IMR-90 (cell line): ENCODE measurements around the gene PLCB2. TPM values are rescaled to one million over a fixed set of nuclear protein-coding genes. Genes with fewer than 3 reads are reported as not detected.

ENCODE experiments used
- ATAC-seq: fragments of 200-7000 bp; cut with Tn5 transposase; 2 replicates; pipeline ENCODE4 v1.9.1; 2020; ENCODE audit warnings: low read depth, mild to moderate bottlenecking, moderate library complexity
- BruUV-seq: library from RNA; stranded (reverse); fragments of 400-500 nt; replicated peaks from 2 replicates; lab custom pipeline; 2021; lab: Mats Ljungman, UMichigan
- CTCF ChIA-PET: fragments of 300-600 bp; formaldehyde crosslinking; extraction: SDS; loops from one replicate; lab custom pipeline; 2021; ENCODE audit warnings: antibody characterized with exemption; lab: Yijun Ruan, JAX
- POLR2A ChIA-PET: fragments of 300-600 bp; sonication (Branson Sonifier 250); formaldehyde crosslinking; loops from one replicate; lab custom pipeline; 2022; ENCODE audit warnings: antibody characterized with exemption; ENCODE audit not compliant: unreplicated experiment; lab: Charles Lee
- DNase-seq: peaks from one replicate; pipeline ENCODE4 v3.0.0; 2013
- H2AFZ ChIP-seq: replicated peaks from 2 replicates; pipeline ENCODE3; 2013; ENCODE audit warnings: low read length, mild to moderate bottlenecking; ENCODE audit not compliant: poor library complexity
- H2AK5ac ChIP-seq: 2 replicates; pipeline ENCODE4 v1.6.1; 2013; ENCODE audit warnings: low read depth, low read length, inconsistent platforms
- H2AK9ac ChIP-seq: replicated peaks from 2 replicates; pipeline ENCODE3; 2013; ENCODE audit warnings: mild to moderate bottlenecking, low read depth, low read length, moderate library complexity; ENCODE audit not compliant: poor library complexity
- H2BK120ac ChIP-seq: 2 replicates; pipeline ENCODE4 v1.6.1; 2013; ENCODE audit warnings: low read depth, low read length, inconsistent platforms
- H2BK15ac ChIP-seq: 3 replicates; pipeline ENCODE4 v1.6.1; 2013; ENCODE audit warnings: low read depth, low read length, inconsistent platforms
- H2BK20ac ChIP-seq: 2 replicates; pipeline ENCODE4 v1.6.1; 2013; ENCODE audit warnings: low read depth, mild to moderate bottlenecking, inconsistent platforms, low read length, moderate library complexity
- H2BK5ac ChIP-seq: 2 replicates; pipeline ENCODE4 v1.6.1; 2013; ENCODE audit warnings: mild to moderate bottlenecking, low read depth, low read length, inconsistent platforms; ENCODE audit not compliant: poor library complexity, severe bottlenecking
- H3K14ac ChIP-seq: replicated peaks from 2 replicates; pipeline ENCODE4 v1.6.1; 2013; ENCODE audit warnings: low read depth, low read length, inconsistent platforms
- H3K18ac ChIP-seq: 2 replicates; pipeline ENCODE4 v1.6.1; 2013; ENCODE audit warnings: low read depth, low read length, control low read depth
- H3K23ac ChIP-seq: 2 replicates; pipeline ENCODE4 v1.6.1; 2013; ENCODE audit warnings: low read depth, low read length, inconsistent platforms
- H3K27ac ChIP-seq: 2 replicates; pipeline ENCODE4 v1.5.1; 2013; ENCODE audit warnings: mild to moderate bottlenecking, control low read depth, low read length; ENCODE audit not compliant: insufficient read depth
- H3K27me3 ChIP-seq: 2 replicates; pipeline ENCODE4 v1.6.1; 2013; ENCODE audit warnings: low read length; ENCODE audit not compliant: control insufficient read depth, insufficient read depth
- H3K36me3 ChIP-seq: 2 replicates; pipeline ENCODE4 v1.6.1; 2013; ENCODE audit warnings: low read length, mixed read lengths; ENCODE audit not compliant: control insufficient read depth, insufficient read depth
- H3K4ac ChIP-seq: 2 replicates; pipeline ENCODE4 v1.6.1; 2013; ENCODE audit warnings: low read depth, low read length, inconsistent platforms
- H3K4me1 ChIP-seq: 2 replicates; pipeline ENCODE4 v1.6.1; 2013; ENCODE audit warnings: low read length, mixed read lengths; ENCODE audit not compliant: control insufficient read depth, insufficient read depth
- H3K4me2 ChIP-seq: 2 replicates; pipeline ENCODE4 v1.6.1; 2013; ENCODE audit warnings: low read depth, mild to moderate bottlenecking, control low read depth, low read length, moderate library complexity
- H3K4me3 ChIP-seq: 2 replicates; pipeline ENCODE4 v1.5.1; 2013; ENCODE audit warnings: low read depth, mild to moderate bottlenecking, control low read depth, low read length, moderate library complexity; ENCODE audit not compliant: insufficient read depth
- H3K56ac ChIP-seq: 2 replicates; pipeline ENCODE4 v1.6.1; 2013; ENCODE audit warnings: low read length, inconsistent platforms; ENCODE audit not compliant: insufficient read depth; ENCODE audit errors: extremely low read depth
- H3K79me1 ChIP-seq, 2 experiments: 2 replicates each; pipeline ENCODE4 v1.6.1; 2013; ENCODE audit warnings: low read length in 2 of 2, inconsistent platforms in 1 of 2, low read depth in 1 of 2
- H3K9ac ChIP-seq: 2 replicates; pipeline ENCODE4 v1.6.1; 2013; ENCODE audit warnings: low read depth, low read length, control low read depth
- H3K9me1 ChIP-seq: 2 replicates; pipeline ENCODE4 v1.6.1; 2013; ENCODE audit warnings: low read length, inconsistent platforms; ENCODE audit not compliant: insufficient read depth
- H3K9me3 ChIP-seq: 2 replicates; pipeline ENCODE4 v1.6.1; 2013; ENCODE audit warnings: low read length; ENCODE audit not compliant: control insufficient read depth, insufficient read depth
- H4K20me1 ChIP-seq: 2 replicates; pipeline ENCODE4 v1.6.1; 2013; ENCODE audit warnings: low read length, inconsistent platforms; ENCODE audit not compliant: insufficient read depth
- H4K5ac ChIP-seq: 2 replicates; pipeline ENCODE4 v1.6.1; 2013; ENCODE audit warnings: mild to moderate bottlenecking, low read depth, low read length, control low read depth
- H4K8ac ChIP-seq, 2 experiments: 2 replicates each; pipeline ENCODE4 v1.6.1; 2013; ENCODE audit warnings: low read depth in 2 of 2, low read length in 2 of 2, control low read depth in 1 of 2, inconsistent platforms in 1 of 2
- H4K91ac ChIP-seq: 2 replicates; pipeline ENCODE4 v1.6.1; 2013; ENCODE audit warnings: low read depth, low read length, inconsistent platforms; ENCODE audit not compliant: insufficient read depth
- CEBPB ChIP-seq: IDR thresholded peaks from 2 replicates; pipeline ENCODE4 v1.6.1; 2012; ENCODE audit warnings: low read depth, low read length, improper control_type of control experiment
- CHD1 ChIP-seq: IDR thresholded peaks from 2 replicates; pipeline ENCODE4 v1.6.1; 2012; ENCODE audit warnings: low read depth, low read length, improper control_type of control experiment
- CTCF ChIP-seq: conservative IDR thresholded peaks from 2 replicates; pipeline ENCODE4 v1.5.1; 2012; ENCODE audit warnings: mild to moderate bottlenecking, low read depth, low read length, improper control_type of control experiment
- SMC3 ChIP-seq: fragments of 150-350 bp; IDR thresholded peaks from 2 replicates; pipeline ENCODE4 v1.6.1; 2016; ENCODE audit warnings: low read depth, mild to moderate bottlenecking, antibody characterized with exemption, low read length, moderate library complexity
- USF2 ChIP-seq: fragments of 150-350 bp; IDR thresholded peaks from 2 replicates; pipeline ENCODE4 v1.6.1; 2017; ENCODE audit warnings: mild to moderate bottlenecking, antibody characterized with exemption, low read length, low read depth
- WGBS, 2 experiments: methylation state at CpG; one replicate each; pipeline versions ENCODE4 v1.1.5 to v1.1.7; 2013; ENCODE audit warnings: missing lambda C conversion rate in 2 of 2; ENCODE audit not compliant: insufficient read length in 1 of 2; ENCODE audit errors: extremely low coverage in 2 of 2; 5-methylcytosine and 5-hydroxymethylcytosine counted together
- dilution Hi-C: fragments of 300-500 bp; cut with HindIII; formaldehyde crosslinking; loops from one replicate; pipeline ENCODE4 v1.14.3; 2018; ENCODE audit warnings: low sequenced_read_pairs; ENCODE audit not compliant: unreplicated experiment
- in situ Hi-C: fragments of 300-500 bp; cut with MboI; formaldehyde crosslinking; loops from 3 replicates; pipeline ENCODE4 v1.14.3; 2019; ENCODE audit warnings: low sequenced_read_pairs, inconsistent platforms, mixed read lengths
- intact Hi-C: fragments of 100-400 bp; cut with micrococcal nuclease; formaldehyde crosslinking; loops from 2 replicates; pipeline ENCODE4 v1.10.0; 2022
- polyA plus RNA-seq, 3 experiments: library from polyadenylated mRNA; depleted of rRNA; stranded (reverse); fragments of >200 nt; gene quantifications; 2 replicates each; pipeline ENCODE4 v1.2.3, GENCODE V29; 2012; ENCODE audit warnings: low replicate concordance in 1 of 3
- total RNA-seq: library from RNA; depleted of rRNA; stranded (reverse); fragments of >200 nt; gene quantifications from 2 replicates; pipeline ENCODE4 v1.2.3, GENCODE V29; 2012

Gene PLCB2
- total and polyA plus RNA-seq, 2 of the 4 experiments (the other 2 are of a cell fraction), result 0.18 to 1.4 TPM

GRCh38 chr15:40265355-40265754, 42.4 kb downstream of the PLCB2 start:
- no peak for ATAC-seq
- Histone ChIP-seq H3K4me3 (no peak overlapping the region), H3K23ac (no peak overlapping the region), H3K4ac (no peak overlapping the region), H3K36me3 (no peaks in the 10 kb centered on the region), H3K9me1 (peaks cover 12% of the 10 kb centered on the region), H3K14ac (no peak overlapping the region), H2BK15ac (no peak overlapping the region), H2AK9ac (peak overlapping the region; percentile 65), H3K27me3 (no peaks in the 10 kb centered on the region), H4K8ac (no peak overlapping the region), H2BK120ac (no peak overlapping the region; the same call in 1 of the 2 replicates), H3K79me1 (no peaks in the 10 kb centered on the region), H3K9ac (no peak overlapping the region), H3K56ac (no peak overlapping the region), H2AK5ac (0 out of 2 replicates have a peak overlapping the region, but pooled peaks have one; percentile 43), H2AFZ (no peak overlapping the region), H3K9me3 (no peaks in the 10 kb centered on the region), H4K91ac (no peak overlapping the region), H3K18ac (no peak overlapping the region), H3K4me1 (peaks cover 15% of the 10 kb centered on the region), H2BK5ac (no peak overlapping the region), H4K20me1 (no peaks in the 10 kb centered on the region), H2BK20ac (no peak overlapping the region), H3K4me2 (no peak overlapping the region), H4K5ac (no peak overlapping the region), H3K27ac (no peak overlapping the region)
- no peak for DNase-seq
- dilution Hi-C loops, result no loop called here
- intact Hi-C loops, result no loop called here
- ChIA-PET POLR2A (no interaction called here), CTCF (no interaction called here)
- TF ChIP-seq USF2, result no peak
- TF ChIP-seq CTCF, result no peak
- no peak for TF ChIP-seq CHD1
- TF ChIP-seq SMC3, result no peak
- no peak for TF ChIP-seq CEBPB
- in situ Hi-C loops, result no loop called here
- BruUV-seq, result no TSS peak
- 90% methylated on average over 3 of the region's 10 CpGs; no CpG with 5 or more reads in 1 of the 2 experiments for WGBS, 2 experiments
